HG03571 (cell line): ENCODE measurements around the gene KLHL28.

Experiments used
- ATAC-seq: cut with Tn5 transposase; IDR thresholded peaks from one replicate; pipeline ENCODE4 v1.9.1; 2021; ENCODE audit not compliant: unreplicated experiment

KLHL28 gene

GRCh38 chr14:44960646-44961045 lies 1.1 kb downstream of the KLHL28 start:
- no peak for ATAC-seq

GRCh38 chr14:44960146-44960545 lies 1.6 kb downstream of the KLHL28 start:
- ATAC-seq: no peak

- ATAC-seq: no peak
These were observed 2.2 kb downstream of the KLHL28 start for GRCh38 chr14:44959538-44959937.

GRCh38 chr14:44956866-44957265 lies 4.9 kb downstream of the KLHL28 start:
- ATAC-seq: no peak

GRCh38 chr14:44955528-44955927 lies 6.2 kb downstream of the KLHL28 start:
- ATAC-seq: no peak

GRCh38 chr14:44954750-44955149 lies 7.0 kb downstream of the KLHL28 start:
- no peak for ATAC-seq

- ATAC-seq: no peak
These were observed 9.2 kb downstream of the KLHL28 start for GRCh38 chr14:44952391-44953110.

GRCh38 chr14:44951051-44951450 lies 10.7 kb downstream of the KLHL28 start:
- no peak for ATAC-seq

- no peak for ATAC-seq
These were observed 16.5 kb downstream of the KLHL28 start for GRCh38 chr14:44945264-44945663.

- ATAC-seq: no peak
These were observed 17.6 kb downstream of the KLHL28 start for GRCh38 chr14:44944107-44944506.

- no peak for ATAC-seq
These were observed 19.3 kb downstream of the KLHL28 start for GRCh38 chr14:44942436-44942835.

- no peak for ATAC-seq
These were observed 20.2 kb downstream of the KLHL28 start for GRCh38 chr14:44941591-44941990.

- ATAC-seq: no peak
These were observed 20.8 kb downstream of the KLHL28 start for GRCh38 chr14:44940944-44941343.

GRCh38 chr14:44940211-44940610 lies 21.5 kb downstream of the KLHL28 start:
- no peak for ATAC-seq

GRCh38 chr14:44937547-44937946 lies 24.2 kb downstream of the KLHL28 start:
- no peak for ATAC-seq

GRCh38 chr14:44935155-44935554 lies 26.6 kb downstream of the KLHL28 start:
- ATAC-seq: no peak

- ATAC-seq: no peak
These were observed 33.0 kb downstream of the KLHL28 start for GRCh38 chr14:44928793-44929192.

- no peak for ATAC-seq
These were observed 46.9 kb downstream of the KLHL28 start for GRCh38 chr14:44914849-44915248.

- no peak for ATAC-seq
These were observed 49.5 kb downstream of the KLHL28 start for GRCh38 chr14:44912041-44912869.

GRCh38 chr14:44910821-44911220 lies 50.9 kb downstream of the KLHL28 start:
- ATAC-seq: no peak

GRCh38 chr14:44901696-44902095 lies 60.1 kb downstream of the KLHL28 start:
- no peak for ATAC-seq

- ATAC-seq: no peak
These were observed 63.2 kb downstream of the KLHL28 start for GRCh38 chr14:44898551-44898950.

GRCh38 chr14:44897845-44898151 lies 63.9 kb downstream of the KLHL28 start:
- no peak for ATAC-seq
